ENCODE results near the gene ADCK1.

Gene ADCK1

DNA sequence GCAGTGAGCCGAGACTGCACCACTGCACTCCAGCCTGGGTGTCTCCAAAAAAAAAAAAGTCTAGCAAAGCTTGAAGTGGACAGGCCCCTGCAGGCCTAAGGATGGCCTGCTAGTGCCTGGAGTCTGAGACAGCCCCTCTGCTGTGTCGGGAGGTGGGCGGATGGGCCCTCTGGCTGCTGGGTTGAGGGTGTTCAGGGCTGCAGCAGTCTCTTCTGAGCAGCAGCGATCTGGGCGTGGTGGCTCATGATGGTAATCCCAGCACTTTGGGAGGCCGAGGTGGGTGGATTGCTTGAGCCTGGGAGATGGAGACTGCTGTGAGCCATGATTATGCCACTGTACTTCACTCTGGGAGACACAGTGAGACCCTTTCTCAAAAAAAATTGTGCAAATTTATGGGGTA, 57.0 kb downstream of the ADCK1 start:
- Mint-ChIP-seq H3K27ac (no peak overlapping the region), H3K4me1 (peaks cover 6% of the 10 kb centered on the region), H3K9me3 (peaks cover 9% of the 10 kb centered on the region), H3K27me3 (ENCODE audit: low read depth, poor library complexity) (peaks cover 4% of the 10 kb centered on the region), H3K4me3 (no peak overlapping the region), H3K36me3 (ENCODE audit: low read depth) (no peaks in the 10 kb centered on the region)
- TF ChIP-seq, protein P1, sequence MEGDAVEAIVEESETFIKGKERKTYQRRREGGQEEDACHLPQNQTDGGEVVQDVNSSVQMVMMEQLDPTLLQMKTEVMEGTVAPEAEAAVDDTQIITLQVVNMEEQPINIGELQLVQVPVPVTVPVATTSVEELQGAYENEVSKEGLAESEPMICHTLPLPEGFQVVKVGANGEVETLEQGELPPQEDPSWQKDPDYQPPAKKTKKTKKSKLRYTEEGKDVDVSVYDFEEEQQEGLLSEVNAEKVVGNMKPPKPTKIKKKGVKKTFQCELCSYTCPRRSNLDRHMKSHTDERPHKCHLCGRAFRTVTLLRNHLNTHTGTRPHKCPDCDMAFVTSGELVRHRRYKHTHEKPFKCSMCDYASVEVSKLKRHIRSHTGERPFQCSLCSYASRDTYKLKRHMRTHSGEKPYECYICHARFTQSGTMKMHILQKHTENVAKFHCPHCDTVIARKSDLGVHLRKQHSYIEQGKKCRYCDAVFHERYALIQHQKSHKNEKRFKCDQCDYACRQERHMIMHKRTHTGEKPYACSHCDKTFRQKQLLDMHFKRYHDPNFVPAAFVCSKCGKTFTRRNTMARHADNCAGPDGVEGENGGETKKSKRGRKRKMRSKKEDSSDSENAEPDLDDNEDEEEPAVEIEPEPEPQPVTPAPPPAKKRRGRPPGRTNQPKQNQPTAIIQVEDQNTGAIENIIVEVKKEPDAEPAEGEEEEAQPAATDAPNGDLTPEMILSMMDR (IDR thresholded peaks at IDR 0.05) = no peak
- no peak for DNase-seq

DNA sequence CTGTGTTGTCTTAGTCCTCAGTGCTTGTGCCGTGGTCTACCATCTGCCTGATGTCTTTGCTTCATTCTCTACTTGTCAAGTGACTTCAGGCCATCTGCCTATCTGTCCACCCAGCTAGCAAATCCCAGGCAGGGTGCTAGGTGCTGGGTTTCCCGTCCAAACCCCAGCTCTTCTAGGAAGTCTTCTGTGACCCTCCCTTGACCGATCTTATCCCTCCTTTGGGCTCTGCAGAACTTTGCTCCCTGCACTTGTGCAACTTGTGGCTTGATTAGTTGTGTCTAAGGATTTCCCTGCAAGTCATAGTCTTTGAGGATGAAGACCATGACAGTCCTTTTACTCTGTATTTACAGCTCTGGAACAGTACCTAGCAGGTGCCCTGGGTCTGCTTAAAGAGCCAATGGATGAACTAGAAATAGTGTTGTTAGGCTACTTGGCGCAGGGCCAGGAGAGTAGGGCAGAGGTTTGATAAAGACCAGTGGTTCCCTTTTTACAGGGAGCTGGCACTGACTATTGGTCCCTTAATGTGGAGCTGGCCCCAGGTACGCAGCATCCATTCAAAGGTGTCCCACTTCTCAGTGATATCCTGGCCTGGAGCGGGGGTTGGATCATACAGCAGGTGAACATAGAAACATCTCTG, 60.1 kb downstream of the ADCK1 start:
- no peak for DNase-seq
- TF ChIP-seq, protein P1 (IDR thresholded peaks at IDR 0.05) = no peak
- Mint-ChIP-seq H3K27me3 (ENCODE audit: low read depth, poor library complexity) (peaks cover 4% of the 10 kb centered on the region), H3K4me1 (no peaks in the 10 kb centered on the region), H3K36me3 (ENCODE audit: low read depth) (peaks cover 9% of the 10 kb centered on the region), H3K4me3 (no peak overlapping the region), H3K9me3 (peaks cover 7% of the 10 kb centered on the region), H3K27ac (no peak overlapping the region)

DNA sequence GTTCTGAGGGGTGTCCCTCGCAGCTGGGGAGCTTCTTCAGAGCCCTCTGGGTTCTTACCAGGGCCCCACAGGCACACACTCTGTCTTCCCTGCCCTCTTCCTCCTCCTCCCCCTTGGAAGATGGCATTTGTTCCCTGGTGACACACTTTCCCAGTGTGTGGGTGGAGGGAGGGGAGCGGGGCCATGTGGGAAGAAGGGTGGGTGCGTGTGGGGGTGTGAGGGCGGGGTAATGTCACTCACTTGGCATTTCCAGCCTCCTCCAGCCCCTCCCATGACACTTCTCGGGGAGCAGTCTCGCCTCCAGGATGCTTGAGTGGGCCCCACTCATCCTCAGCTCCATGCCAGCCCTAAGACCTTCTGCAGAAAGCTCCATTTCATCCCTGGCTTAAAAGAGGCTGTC, 61.3 kb downstream of the ADCK1 start:
- Mint-ChIP-seq H3K36me3 (ENCODE audit: low read depth) (peaks cover 15% of the 10 kb centered on the region), H3K4me3 (no peak overlapping the region), H3K9me3 (peaks cover 12% of the 10 kb centered on the region), H3K27me3 (ENCODE audit: low read depth, poor library complexity) (peaks cover 6% of the 10 kb centered on the region), H3K27ac (no peak overlapping the region), H3K4me1 (no peaks in the 10 kb centered on the region)
- no peak for DNase-seq
- TF ChIP-seq, protein P1 (IDR thresholded peaks at IDR 0.05) = no peak

DNA sequence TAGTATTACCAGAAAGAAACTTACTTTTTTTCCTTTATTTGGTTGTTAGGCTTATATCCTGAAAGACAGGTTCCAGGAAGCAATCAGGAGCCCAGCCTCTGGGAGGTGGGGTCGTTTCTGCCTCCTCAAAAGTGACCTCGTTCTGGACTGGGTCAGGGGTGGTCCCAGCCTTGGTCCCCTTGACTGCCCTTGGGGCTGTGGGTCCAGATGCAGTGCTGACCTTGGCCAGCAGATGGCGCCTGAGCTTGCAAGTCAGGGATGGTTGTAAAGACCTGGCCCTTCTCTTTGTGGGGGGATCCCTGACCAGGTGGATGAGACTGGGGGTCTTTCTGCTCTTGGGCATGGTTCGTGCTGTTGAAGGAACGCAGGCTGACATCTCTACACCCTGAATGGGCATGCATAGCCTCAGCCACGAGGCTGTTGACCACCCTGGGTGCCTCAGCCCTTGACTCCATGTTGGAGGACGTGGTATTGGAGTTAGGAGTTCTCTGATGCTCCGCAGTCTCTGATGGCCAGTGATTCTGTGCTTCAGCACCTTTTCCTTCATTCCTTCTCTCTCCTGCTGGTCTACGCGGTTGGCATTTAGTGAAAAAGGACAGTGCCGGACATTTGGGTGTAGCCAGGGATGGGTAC, 62.4 kb downstream of the ADCK1 start:
- peaks cover 15% of the 10 kb centered on the region for H3K36me3 Mint-ChIP-seq (ENCODE audit: low read depth)
- no peaks in the 10 kb centered on the region for H3K4me1 Mint-ChIP-seq
- TF ChIP-seq, protein P1 (IDR thresholded peaks at IDR 0.05) = peak; percentile 93
- H3K4me3 Mint-ChIP-seq = no peak overlapping the region
- peaks cover 12% of the 10 kb centered on the region for H3K9me3 Mint-ChIP-seq
- H3K27me3 Mint-ChIP-seq (ENCODE audit: low read depth, poor library complexity) = peaks cover 10% of the 10 kb centered on the region
- H3K27ac Mint-ChIP-seq = no peak overlapping the region
- DNase-seq = peak; percentile 97

DNA sequence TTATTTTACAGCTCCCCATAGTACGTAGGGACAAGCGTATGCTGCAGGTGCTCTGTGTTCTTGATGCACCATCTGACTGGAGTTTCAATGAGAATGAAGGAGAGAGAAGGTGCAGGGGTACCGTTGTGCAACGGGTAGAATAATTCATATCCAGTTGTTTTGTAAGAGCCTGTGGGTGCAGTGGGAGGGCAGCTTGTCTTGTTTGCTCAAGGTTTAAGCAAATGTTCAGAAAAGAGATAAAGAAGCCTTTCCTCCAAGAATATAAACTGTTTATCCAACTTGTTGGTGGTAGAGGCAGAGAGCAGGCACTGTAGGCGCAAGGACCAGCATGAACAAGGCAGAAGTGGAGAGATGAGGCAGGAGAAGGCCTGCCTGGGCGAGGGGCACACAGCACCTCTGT, 64.2 kb downstream of the ADCK1 start:
- Mint-ChIP-seq H3K9me3 (peaks cover 12% of the 10 kb centered on the region), H3K27ac (no peak overlapping the region), H3K36me3 (ENCODE audit: low read depth) (peaks cover 15% of the 10 kb centered on the region), H3K4me3 (no peak overlapping the region), H3K27me3 (ENCODE audit: low read depth, poor library complexity) (peaks cover 6% of the 10 kb centered on the region), H3K4me1 (peaks cover 18% of the 10 kb centered on the region)
- no peak for DNase-seq
- TF ChIP-seq, protein P1 (IDR thresholded peaks at IDR 0.05) = no peak

DNA sequence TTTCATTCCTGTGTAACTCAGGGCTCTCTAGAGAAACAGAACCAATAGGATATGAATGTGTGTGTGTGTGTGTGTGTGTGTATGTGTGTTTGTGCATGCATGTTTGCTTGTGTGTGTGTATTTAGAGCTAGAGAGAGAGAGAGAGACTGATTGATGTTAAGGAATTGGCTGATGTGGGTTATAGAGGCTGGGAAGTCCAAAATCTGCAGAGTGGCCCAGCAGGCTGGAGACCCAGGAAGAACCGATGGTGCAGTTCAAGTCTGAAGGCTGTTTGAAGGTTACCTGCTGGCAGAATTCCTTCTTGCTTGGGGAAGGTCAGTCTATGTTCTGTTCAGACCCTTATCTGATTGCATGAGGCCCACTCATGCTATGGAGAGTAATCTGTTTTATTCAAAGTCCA, 64.7 kb downstream of the ADCK1 start:
- peaks cover 15% of the 10 kb centered on the region for H3K36me3 Mint-ChIP-seq (ENCODE audit: low read depth)
- H3K4me1 Mint-ChIP-seq = peaks cover 20% of the 10 kb centered on the region
- TF ChIP-seq, protein P1 (IDR thresholded peaks at IDR 0.05) = no peak

More for the DNA sequence above, 64.7 kb downstream of the ADCK1 start:
- Mint-ChIP-seq H3K27ac (no peak overlapping the region), H3K4me3 (no peak overlapping the region), H3K27me3 (ENCODE audit: low read depth, poor library complexity) (peaks cover 6% of the 10 kb centered on the region), H3K9me3 (peaks cover 12% of the 10 kb centered on the region)
- DNase-seq = no peak
